Stimulated activated naive CD4-positive, alpha-beta T cell (primary cell): ENCODE data around the gene HLA-DQA1.
A peak's percentile ranks its signal among the peaks of the same experiment; 100 is the strongest.
"Not testable (repeated sequence)": the region's sequence is repeated elsewhere in the genome, so short reads cannot be mapped to it uniquely, and the experiment has no call there.

Source experiments
- DNase-seq, 6 experiments: peaks; one replicate each; lab custom pipeline; 2025; lab: John Stamatoyannopoulos, UW

HLA-DQA1 gene

GRCh38 chr6:32659856-32660595 is 22.8 kb downstream of the HLA-DQA1 start:
- no peak for DNase-seq

DNA sequence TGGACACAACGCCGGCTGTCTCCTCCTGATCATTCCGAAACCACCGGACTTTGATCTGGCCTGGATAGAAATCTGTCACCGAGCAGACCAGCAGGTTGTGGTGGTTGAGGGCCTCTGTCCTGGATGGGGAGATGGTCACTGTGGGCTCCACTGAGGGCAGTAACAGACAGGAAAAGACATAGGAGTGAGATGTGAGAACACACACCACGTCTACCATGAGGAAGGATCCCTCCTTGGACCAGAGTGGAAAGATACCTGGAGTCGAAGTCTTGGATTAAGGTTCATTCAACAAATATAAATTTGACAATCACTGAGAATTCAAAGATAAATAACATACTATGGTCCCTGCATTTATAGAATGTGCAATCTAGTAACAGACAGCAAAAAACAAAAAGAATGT is 24.9 kb downstream of the HLA-DQA1 start:
- no peak for DNase-seq

DNA sequence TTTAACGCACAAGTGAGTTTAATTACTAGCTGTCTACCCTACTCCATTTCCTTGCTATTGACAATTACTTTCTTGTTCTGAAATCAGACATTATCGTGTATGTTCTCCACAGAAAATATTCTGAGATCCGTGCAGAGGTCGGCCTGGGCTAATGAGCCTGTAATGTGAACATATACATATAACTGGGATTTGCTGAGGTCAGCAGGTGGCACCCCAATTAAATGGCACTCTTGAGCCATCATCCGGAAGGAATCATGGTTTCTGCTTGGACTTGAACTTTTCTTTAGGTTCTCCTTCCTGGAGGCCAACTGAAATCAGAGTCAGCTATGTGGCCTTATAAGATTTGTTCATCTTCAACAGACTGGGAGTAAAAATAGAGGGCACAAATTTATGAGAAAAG is 25.6 kb downstream of the HLA-DQA1 start:
- no peak for DNase-seq

GRCh38 chr6:32664354-32664753 is 27.1 kb downstream of the HLA-DQA1 start:
- no peak for DNase-seq

DNA sequence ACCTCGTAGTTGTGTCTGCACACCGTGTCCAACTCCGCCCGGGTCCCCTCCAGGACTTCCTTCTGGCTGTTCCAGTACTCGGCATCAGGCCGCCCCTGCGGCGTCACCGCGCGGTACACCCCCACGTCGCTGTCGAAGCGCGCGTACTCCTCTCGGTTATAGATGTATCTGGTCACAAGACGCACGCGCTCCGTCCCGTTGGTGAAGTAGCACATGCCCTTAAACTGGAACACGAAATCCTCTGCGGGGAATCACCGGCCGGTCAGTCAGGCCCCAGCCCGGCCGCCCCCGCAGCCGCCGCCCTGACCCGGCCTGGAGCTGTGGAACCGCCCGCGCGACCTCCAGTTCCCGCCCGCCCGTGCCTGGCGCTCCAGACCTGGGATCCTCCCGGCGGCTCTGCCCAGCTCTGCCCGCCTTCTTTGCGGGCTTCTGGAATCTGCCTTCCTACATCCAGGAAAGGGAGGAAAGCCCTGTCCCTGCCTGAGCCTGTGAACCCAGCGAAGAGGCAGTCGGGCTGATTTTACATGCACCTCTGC is 27.7 kb downstream of the HLA-DQA1 start:
- DNase-seq = peak in 4 of 6 experiments; percentile 12 to 31 (median 23)

GRCh38 chr6:32665661-32666060 is 28.5 kb downstream of the HLA-DQA1 start:
- DNase-seq = peak in 1 of 6 experiments; percentile 2

DNA sequence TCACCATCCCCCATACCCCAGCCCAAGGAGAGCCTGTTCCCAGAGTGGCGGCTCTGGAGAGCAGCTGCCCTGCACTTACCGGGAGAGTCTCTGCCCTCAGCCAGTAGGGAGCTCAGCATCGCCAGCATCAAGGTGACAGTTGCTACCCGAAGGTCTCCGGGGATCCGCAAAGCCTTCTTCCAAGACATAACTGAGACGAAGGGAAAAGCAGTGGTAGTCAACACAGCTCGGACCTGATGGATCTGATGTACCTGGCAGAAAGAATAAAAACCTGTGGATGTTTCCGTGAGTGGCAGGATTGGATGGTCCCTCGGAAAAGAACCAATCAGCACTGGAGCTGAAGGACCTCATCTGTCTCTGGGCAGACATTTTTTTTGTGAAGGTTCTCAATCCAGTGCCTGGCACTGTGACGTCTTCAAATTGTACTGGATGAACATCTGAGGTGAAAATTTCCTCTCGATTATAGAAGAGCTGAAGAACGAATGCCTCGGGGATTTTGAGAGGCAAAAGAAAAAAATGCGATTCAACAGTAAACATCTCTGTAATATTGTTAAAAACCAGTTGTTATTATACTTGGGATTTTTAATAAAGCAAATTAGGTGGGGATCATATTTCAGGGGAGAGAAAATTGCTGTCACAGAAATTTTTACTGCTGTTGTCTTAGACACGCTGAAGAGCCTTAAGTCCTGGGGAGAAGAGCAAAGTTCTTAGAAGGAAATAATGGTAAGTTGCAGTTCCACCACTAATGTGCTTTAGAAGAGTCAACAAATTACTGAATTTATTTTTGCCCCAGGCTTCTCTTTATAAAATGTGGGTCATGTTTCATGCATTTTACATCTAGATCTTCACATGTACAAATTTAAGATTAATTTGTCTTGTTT is 29.5 kb downstream of the HLA-DQA1 start, which contains the start of gene HLA-DQB1:
HLA-DQB1 (minus strand) TSS at position 238 of the 881 bp plus-strand sequence; CDS start at position 188, 50 bp downstream.
- DNase-seq = peak in 4 of 6 experiments; percentile 36 to 55 (median 42)

- DNase-seq = peak in 4 of 6 experiments; percentile 40 to 61 (median 52)
Measured at GRCh38 chr6:32668226-32668747, 31.1 kb downstream of the HLA-DQA1 start.

DNA sequence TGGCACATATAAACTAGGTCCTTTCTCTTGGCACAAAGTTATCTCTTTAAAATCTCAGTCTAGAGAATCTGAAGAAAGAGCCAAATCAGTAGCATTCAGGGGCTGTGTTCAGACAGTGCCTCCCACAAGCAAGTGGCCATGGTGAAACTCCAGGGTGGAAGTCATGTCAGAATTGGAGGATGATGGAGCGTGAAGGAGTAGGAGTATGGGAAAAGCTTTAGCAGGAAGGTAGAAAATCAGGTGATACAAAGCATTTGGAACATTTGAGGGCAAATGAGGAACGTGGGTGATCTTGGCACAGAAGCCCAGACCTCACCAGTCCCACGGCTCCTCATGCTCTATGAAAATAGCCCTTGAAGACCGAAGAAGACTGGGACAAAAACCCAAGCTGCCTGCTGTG is 32.0 kb downstream of the HLA-DQA1 start:
- DNase-seq = no peak

DNA sequence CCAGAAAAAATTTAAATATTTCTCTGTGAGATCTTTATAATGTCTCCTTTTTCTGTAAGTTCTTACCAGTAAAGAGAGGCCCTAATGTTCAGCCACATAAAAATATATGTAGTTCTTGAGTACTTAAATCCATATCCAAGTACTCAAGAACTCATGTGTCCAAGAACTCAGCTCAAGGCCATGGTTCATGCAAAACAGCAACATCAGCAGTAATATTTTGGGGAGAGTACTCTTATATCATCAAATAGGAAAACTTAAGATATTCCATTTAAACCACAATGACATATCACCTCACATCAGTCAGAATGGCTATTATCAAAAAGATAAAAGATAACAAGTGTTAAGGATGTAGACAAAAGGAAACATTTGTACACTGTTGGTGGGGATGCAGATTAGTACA is 32.7 kb downstream of the HLA-DQA1 start:
- DNase-seq = no peak

- DNase-seq = not testable (repeated sequence)
Measured at GRCh38 chr6:32671908-32672307, 34.7 kb downstream of the HLA-DQA1 start.

GRCh38 chr6:32674123-32674522 is 36.9 kb downstream of the HLA-DQA1 start:
- DNase-seq = not testable (repeated sequence)

DNA sequence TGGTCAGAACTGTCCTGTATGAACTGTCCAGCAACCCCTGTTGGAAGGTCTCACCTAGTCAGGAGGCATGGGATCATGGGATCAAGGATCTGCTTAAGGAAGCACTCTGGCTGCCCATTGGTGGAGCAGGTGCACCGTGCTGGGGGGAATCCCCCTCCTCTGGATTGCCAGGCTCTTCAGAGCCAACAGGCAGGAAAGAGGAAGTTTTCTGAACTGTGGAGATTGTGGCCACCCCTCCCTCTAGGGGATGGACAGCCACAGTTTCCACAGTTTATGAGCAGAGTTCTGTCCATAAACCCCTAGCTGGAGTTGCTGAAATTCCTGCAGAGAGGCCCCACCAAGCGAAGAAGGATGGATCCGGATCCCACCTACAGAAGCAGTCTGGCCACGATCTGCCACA is 42.3 kb downstream of the HLA-DQA1 start:
- DNase-seq = no peak

DNA sequence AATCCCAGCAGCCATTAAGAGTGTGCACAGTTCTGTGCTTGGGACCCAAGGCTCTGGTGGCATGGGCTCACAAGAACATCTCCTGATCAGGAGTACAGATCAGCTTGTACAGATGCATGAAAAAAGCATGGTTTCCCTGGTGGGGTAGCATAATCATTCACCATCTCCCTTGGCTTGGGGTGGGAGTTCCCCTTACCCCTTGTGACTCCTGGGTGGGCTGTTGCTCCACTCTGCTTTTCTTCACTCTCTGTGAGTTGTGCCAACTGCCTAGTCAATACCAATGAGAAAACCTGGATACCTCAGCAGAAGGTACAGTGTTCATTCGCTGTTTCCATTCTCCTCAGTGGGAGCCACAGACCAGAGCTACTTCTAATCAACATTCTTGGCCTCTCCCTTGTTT is 42.8 kb downstream of the HLA-DQA1 start:
- no peak for DNase-seq

DNA sequence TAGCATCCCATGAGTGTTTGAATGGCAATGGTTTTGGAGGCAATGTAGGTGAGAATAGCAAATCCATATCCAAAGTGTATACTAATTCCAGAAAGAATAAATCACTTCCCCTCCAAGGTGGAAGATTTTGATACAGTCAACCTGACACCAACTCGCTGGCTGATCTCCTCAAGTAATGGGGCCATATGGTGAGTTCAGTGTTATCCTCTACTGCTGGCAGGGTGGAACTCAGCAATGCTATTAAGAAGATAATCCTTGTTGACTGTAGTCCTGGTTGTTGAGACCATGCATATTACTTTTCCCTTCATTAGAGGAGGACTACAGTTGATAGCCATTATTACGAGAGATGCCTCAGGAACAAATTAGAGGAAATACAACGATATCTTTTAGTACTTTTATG is 47.0 kb downstream of the HLA-DQA1 start:
- no peak for DNase-seq

DNA sequence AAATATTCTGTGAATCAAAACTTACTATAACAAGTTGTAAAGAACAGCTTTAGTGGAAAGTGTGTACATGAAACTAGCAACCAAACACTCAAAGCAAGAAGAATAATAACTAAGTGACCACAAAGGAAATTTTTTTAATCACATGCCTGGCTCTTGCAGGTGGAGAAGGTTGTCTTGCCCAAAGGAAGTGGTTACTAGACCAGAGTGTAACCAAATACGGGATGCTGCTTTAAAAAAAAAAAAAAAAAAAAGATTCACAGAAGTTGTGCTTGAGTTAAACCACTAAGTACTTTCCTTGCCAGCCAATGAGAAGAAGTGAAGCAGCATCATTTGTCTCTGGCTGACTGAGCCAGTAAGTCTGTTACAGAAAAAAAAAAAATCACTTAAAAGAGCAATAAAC is 48.4 kb downstream of the HLA-DQA1 start:
- DNase-seq = peak in 5 of 6 experiments; percentile 6 to 72 (median 66)

DNA sequence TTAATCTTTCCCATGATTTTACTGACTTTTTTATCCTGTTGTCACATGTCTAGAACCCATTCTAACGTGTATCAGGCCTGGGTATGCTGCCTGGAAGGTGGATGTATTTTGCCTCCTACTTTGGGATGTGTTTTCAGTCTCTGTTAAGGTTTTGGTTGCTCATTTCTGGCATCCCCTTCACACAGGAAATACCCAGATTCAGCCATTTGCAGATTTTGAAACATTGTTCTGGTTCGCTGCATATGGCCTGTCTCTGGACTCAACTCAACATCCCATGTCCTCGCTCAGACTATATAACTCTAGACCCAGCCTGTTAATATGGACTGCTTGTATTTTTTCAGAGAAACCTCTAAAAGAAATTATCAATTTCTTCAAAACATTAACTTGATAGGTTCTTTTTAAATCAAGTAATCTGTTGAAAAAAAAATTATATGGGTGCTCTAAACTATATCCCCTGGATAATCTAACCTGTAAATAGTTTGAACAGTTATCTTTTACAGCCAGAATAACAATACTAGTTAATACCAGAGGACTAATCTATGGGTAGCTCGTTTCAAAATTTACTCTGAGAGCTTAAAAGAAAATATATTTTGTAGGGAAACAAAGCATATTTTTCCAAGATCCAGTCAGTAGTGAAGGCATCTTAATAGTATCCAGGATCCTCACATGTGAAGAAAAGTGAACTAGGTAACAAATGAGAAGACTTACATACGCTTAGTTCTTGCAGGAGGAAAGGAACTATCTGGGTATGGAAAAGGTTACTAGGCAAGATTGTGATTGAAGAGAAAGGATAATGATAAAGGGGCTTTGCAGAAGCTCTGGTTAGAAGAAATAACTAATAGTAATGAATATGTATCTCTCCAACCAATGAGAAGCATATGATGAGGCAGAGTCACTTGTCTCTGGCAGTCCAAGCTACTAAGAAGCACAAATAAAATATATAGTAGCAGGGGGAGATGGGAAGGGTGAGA is 52.6 kb downstream of the HLA-DQA1 start:
- no peak for DNase-seq

GRCh38 chr6:32692019-32692418 is 54.8 kb downstream of the HLA-DQA1 start:
- peak in 5 of 6 experiments; percentile 29 to 62 (median 39) for DNase-seq
